Sigmoid colon (tissue), 4 donors: ENCODE measurements around the gene ZG16.

Experiments used
- CTCF ChIP-seq, 4 experiments: fragments of 450-650 bp in 3 of 4; fragments of 200-600 bp in 1 of 4; IDR thresholded peaks; one replicate each; pipeline ENCODE4 v1.5.1; 2016 to 2019; ENCODE audit warnings: antibody characterized with exemption in 4 of 4, mild to moderate bottlenecking in 3 of 4, moderate library complexity in 2 of 4
- EP300 ChIP-seq, 4 donors: sonication (generic); formaldehyde crosslinking; IDR thresholded peaks; one replicate each; pipeline ENCODE4 v1.6.1; 2017; ENCODE audit warnings: antibody characterized with exemption in 4 of 4
- POLR2A ChIP-seq, 2 donors: fragments of 450-650 bp; IDR thresholded peaks; one replicate each; pipeline ENCODE4 v1.6.1; 2016; ENCODE audit warnings: antibody characterized with exemption in 2 of 2, mild to moderate bottlenecking in 2 of 2, moderate library complexity in 2 of 2
- POLR2AphosphoS5 ChIP-seq, 4 donors: sonication (generic); formaldehyde crosslinking; IDR thresholded peaks; one replicate each; pipeline ENCODE4 v1.6.1; 2017; ENCODE audit warnings: antibody characterized with exemption in 4 of 4

- TF ChIP-seq POLR2AphosphoS5 (IDR thresholded peaks at IDR 0.05) = no peak
- TF ChIP-seq CTCF (IDR thresholded peaks at IDR 0.05) = no peak
- TF ChIP-seq POLR2A (IDR thresholded peaks at IDR 0.05) = no peak
- no peak for TF ChIP-seq EP300 (IDR thresholded peaks at IDR 0.05)
Observed at GRCh38 chr16:29730649-29731048, 47.4 kb upstream of the ZG16 start.
